Muscle of leg (tissue), 11 donors: ENCODE results near the gene ZGRF1. TPM values are rescaled to one million over a fixed set of nuclear protein-coding genes. Genes with fewer than 3 reads are reported as not detected.

Experiments used
- DNase-seq: peaks from one replicate; pipeline ENCODE4 v3.0.0; 2013
- H3K27ac ChIP-seq: one replicate; pipeline ENCODE4 v1.5.1; 2013; ENCODE audit warnings: mild to moderate bottlenecking, low read length, control low read depth
- H3K27me3 ChIP-seq: one replicate; pipeline ENCODE4 v1.6.1; 2013; ENCODE audit warnings: low read length; ENCODE audit not compliant: control insufficient read depth, insufficient read depth
- H3K36me3 ChIP-seq: one replicate; pipeline ENCODE4 v1.6.1; 2013; ENCODE audit warnings: low read length; ENCODE audit not compliant: control insufficient read depth, insufficient read depth
- H3K4me1 ChIP-seq: one replicate; pipeline ENCODE4 v1.6.1; 2013; ENCODE audit warnings: low read length; ENCODE audit not compliant: control insufficient read depth, insufficient read depth
- H3K4me3 ChIP-seq: one replicate; pipeline ENCODE4 v1.5.1; 2013; ENCODE audit warnings: low read length, control low read depth
- H3K9me3 ChIP-seq: replicated peaks from 2 replicates; pipeline ENCODE4 v1.6.1; 2013; ENCODE audit warnings: low read depth, low read length; ENCODE audit not compliant: control insufficient read depth
- WGBS: methylation state at CpG from one replicate; pipeline ENCODE4 v1.1.5; 2013; ENCODE audit warnings: missing lambda C conversion rate; ENCODE audit not compliant: insufficient coverage; 5-methylcytosine and 5-hydroxymethylcytosine counted together
- polyA plus RNA-seq, 8 donors: library from polyadenylated mRNA; unstranded; fragments of 120-200 nt; gene quantifications; one replicate each; pipeline versions ENCODE4 v1.2.1 to v1.2.3, GENCODE V29; 2013; ENCODE audit warnings: inconsistent platforms in 1 of 8, low replicate concordance in 1 of 8; ENCODE audit not compliant: insufficient read length in 8 of 8, insufficient read depth in 1 of 8
- total RNA-seq: library from RNA; stranded (reverse); fragments of 120-200 nt; gene quantifications from one replicate; pipeline ENCODE4 v1.2.4, GENCODE V29; 2013

ZGRF1 gene
- total and polyA plus RNA-seq, 9 donors = 6.2 to 13.8 (median 8.8) TPM

GRCh38 chr4:112516471-112517066 lies 120.1 kb downstream of the ZGRF1 start:
- Histone ChIP-seq H3K4me3 (peak overlapping the region; percentile 27), H3K27me3 (peaks cover 76% of the 10 kb centered on the region), H3K4me1 (peaks cover 35% of the 10 kb centered on the region), H3K27ac (no peak overlapping the region), H3K9me3 (no peaks in the 10 kb centered on the region), H3K36me3 (no peaks in the 10 kb centered on the region)
- peak; percentile 25 for DNase-seq
- under 1% methylated on average over 54 of the region's 55 CpGs for WGBS

GRCh38 chr4:112516066-112516470 lies 120.6 kb downstream of the ZGRF1 start, which contains the start of gene NEUROG2:
Gene NEUROG2, minus strand, starts transcription at chr4:112516180. Its CDS starts 705 bp downstream, at chr4:112515475.
- Histone ChIP-seq H3K9me3 (no peaks in the 10 kb centered on the region), H3K27me3 (peaks cover 76% of the 10 kb centered on the region), H3K4me1 (peaks cover 37% of the 10 kb centered on the region), H3K36me3 (no peaks in the 10 kb centered on the region), H3K4me3 (peak within 1 kb of the TSS; percentile 61), H3K27ac (no peak within 1 kb of the TSS)
- 2% methylated on average over 7 of the region's 15 CpGs for WGBS
- DNase-seq = no peak

- no peaks in the 10 kb centered on the region for H3K9me3 ChIP-seq
- H3K27me3 ChIP-seq = peaks cover 76% of the 10 kb centered on the region
- WGBS = under 1% methylated on average over 73 of the region's 96 CpGs
- H3K27ac ChIP-seq = no peak overlapping the region
- H3K4me3 ChIP-seq = peak overlapping the region; percentile 61
- H3K36me3 ChIP-seq = no peaks in the 10 kb centered on the region
- H3K4me1 ChIP-seq = peaks cover 38% of the 10 kb centered on the region
- peak; percentile 51 for DNase-seq
Observed at GRCh38 chr4:112515198-112516065, 121.3 kb downstream of the ZGRF1 start.

- no peak for DNase-seq
- Histone ChIP-seq H3K4me3 (peak overlapping the region; percentile 61), H3K36me3 (no peaks in the 10 kb centered on the region), H3K4me1 (peaks cover 44% of the 10 kb centered on the region), H3K9me3 (no peaks in the 10 kb centered on the region), H3K27me3 (peaks cover 76% of the 10 kb centered on the region), H3K27ac (no peak overlapping the region)
- WGBS = 1% methylated on average over 52 of the region's 52 CpGs
Observed at GRCh38 chr4:112514647-112515197, 122.0 kb downstream of the ZGRF1 start.

- peaks cover 78% of the 10 kb centered on the region for H3K27me3 ChIP-seq
- H3K27ac ChIP-seq = no peak overlapping the region
- 12% methylated on average over 5 of the region's 15 CpGs for WGBS
- no peaks in the 10 kb centered on the region for H3K9me3 ChIP-seq
- no peak overlapping the region for H3K4me3 ChIP-seq
- no peaks in the 10 kb centered on the region for H3K36me3 ChIP-seq
- DNase-seq = no peak
- H3K4me1 ChIP-seq = peaks cover 50% of the 10 kb centered on the region
Observed at GRCh38 chr4:112513971-112514646, 122.6 kb downstream of the ZGRF1 start.

- H3K4me1 ChIP-seq = peaks cover 47% of the 10 kb centered on the region
- WGBS = 51% methylated on average over 2 of the region's 4 CpGs
- no peaks in the 10 kb centered on the region for H3K9me3 ChIP-seq
- H3K27ac ChIP-seq = no peak overlapping the region
- no peak for DNase-seq
- H3K27me3 ChIP-seq = peaks cover 85% of the 10 kb centered on the region
- no peaks in the 10 kb centered on the region for H3K36me3 ChIP-seq
- H3K4me3 ChIP-seq = no peak overlapping the region
Observed at GRCh38 chr4:112511803-112512118, 124.9 kb downstream of the ZGRF1 start.

- Histone ChIP-seq H3K27ac (no peak overlapping the region), H3K36me3 (no peaks in the 10 kb centered on the region), H3K27me3 (peaks cover 84% of the 10 kb centered on the region), H3K4me1 (peaks cover 42% of the 10 kb centered on the region), H3K9me3 (no peaks in the 10 kb centered on the region), H3K4me3 (peak overlapping the region; percentile 5)
- DNase-seq = peak; percentile 27
- 4% methylated on average over 23 of the region's 40 CpGs for WGBS
Observed at GRCh38 chr4:112511093-112511802, 125.5 kb downstream of the ZGRF1 start.

GRCh38 chr4:112510291-112511092 lies 126.2 kb downstream of the ZGRF1 start:
- WGBS = 3% methylated on average over 20 of the region's 34 CpGs

More at GRCh38 chr4:112510291-112511092, 126.2 kb downstream of the ZGRF1 start:
- no peaks in the 10 kb centered on the region for H3K36me3 ChIP-seq
- no peak overlapping the region for H3K27ac ChIP-seq
- H3K9me3 ChIP-seq = no peaks in the 10 kb centered on the region
- H3K4me1 ChIP-seq = peaks cover 36% of the 10 kb centered on the region
- H3K27me3 ChIP-seq = peaks cover 82% of the 10 kb centered on the region
- H3K4me3 ChIP-seq = peak overlapping the region; percentile 5
- no peak for DNase-seq
